ENCODE data around the gene ZNF276. TPM values are rescaled to one million over a fixed set of nuclear protein-coding genes. Genes with fewer than 3 reads are reported as not detected.

Gene ZNF276
- total RNA-seq, 1 donor from 2014 or later, result 22.5 TPM

DNA sequence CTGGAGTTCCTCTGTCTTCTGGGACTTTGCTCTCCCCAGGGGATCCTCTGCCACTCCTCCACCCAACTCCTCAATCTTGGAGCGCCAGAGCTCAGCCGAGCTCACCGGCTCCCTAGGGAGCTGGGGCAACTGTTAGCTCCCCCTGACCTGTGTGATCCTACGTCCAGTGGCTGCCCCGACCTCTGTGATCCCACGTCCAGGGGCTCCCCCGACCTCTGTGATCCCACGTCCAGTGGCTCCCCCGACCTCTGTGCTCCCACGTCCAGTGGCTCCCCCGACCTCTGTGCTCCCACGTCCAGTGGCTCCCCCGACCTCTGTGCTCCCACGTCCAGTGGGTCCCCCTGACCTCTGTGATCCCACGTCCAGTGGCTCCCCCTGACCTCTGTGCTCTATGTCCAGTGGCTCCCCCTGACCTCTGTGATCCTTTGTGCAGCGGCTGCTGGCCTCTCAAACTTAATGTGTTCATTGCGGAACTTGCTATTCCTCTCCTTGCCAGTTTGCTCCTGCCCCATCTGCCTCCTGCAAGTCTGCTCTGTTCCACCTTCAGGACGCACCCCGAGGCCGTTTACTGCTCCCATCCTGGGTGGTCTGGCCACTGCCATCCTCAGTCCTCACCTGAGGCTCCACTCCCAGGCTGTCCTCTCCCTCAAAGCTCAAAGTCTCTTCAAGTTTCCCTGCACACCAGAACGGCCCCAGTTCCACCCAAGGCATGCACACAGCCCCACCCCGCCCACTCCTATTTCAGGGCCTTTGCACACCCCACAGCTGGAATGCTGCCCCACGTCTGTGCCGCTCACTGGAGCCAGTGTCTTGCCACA, 3.4 kb upstream of the ZNF276 start:
- Mint-ChIP-seq H3K4me3 (ENCODE audit: low read depth) (no peak overlapping the region), H3K27me3 (peaks cover 7% of the 10 kb centered on the region), H3K4me1 (ENCODE audit: low read depth) (peaks cover 13% of the 10 kb centered on the region), H3K27ac (no peak overlapping the region), H3K36me3 (ENCODE audit: insufficient read depth) (peaks cover 6% of the 10 kb centered on the region), H3K9me3 (ENCODE audit: low read depth) (no peaks in the 10 kb centered on the region)
- DNase-seq (ENCODE audit: low spot score, unreplicated experiment), result no peak
- TF ChIP-seq, protein P1, sequence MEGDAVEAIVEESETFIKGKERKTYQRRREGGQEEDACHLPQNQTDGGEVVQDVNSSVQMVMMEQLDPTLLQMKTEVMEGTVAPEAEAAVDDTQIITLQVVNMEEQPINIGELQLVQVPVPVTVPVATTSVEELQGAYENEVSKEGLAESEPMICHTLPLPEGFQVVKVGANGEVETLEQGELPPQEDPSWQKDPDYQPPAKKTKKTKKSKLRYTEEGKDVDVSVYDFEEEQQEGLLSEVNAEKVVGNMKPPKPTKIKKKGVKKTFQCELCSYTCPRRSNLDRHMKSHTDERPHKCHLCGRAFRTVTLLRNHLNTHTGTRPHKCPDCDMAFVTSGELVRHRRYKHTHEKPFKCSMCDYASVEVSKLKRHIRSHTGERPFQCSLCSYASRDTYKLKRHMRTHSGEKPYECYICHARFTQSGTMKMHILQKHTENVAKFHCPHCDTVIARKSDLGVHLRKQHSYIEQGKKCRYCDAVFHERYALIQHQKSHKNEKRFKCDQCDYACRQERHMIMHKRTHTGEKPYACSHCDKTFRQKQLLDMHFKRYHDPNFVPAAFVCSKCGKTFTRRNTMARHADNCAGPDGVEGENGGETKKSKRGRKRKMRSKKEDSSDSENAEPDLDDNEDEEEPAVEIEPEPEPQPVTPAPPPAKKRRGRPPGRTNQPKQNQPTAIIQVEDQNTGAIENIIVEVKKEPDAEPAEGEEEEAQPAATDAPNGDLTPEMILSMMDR (IDR thresholded peaks at IDR 0.05; ENCODE audit: unreplicated experiment), result no peak

DNA sequence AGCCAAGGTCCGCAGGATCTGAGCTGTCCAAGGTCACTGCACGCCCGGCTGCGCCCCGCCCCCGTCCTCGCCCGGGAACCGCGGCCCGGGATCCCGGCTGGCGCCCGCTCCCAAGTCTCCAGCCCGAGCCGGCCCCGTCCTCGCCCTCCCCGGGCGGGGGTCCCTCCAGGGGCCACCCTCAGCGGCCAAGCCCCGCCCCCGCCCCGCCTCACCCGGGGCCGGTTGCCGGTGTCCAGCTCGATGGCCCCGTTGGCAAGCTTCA, 855 bp upstream of the ZNF276 start:
- Mint-ChIP-seq H3K36me3 (ENCODE audit: insufficient read depth) (peaks cover 8% of the 10 kb centered on the region), H3K4me3 (ENCODE audit: low read depth) (peak overlapping the region; percentile 80), H3K9me3 (ENCODE audit: low read depth) (no peaks in the 10 kb centered on the region), H3K27me3 (peaks cover 9% of the 10 kb centered on the region), H3K27ac (peak overlapping the region; percentile 88), H3K4me1 (ENCODE audit: low read depth) (peaks cover 14% of the 10 kb centered on the region)
- peak; percentile 64 for DNase-seq (ENCODE audit: low spot score, unreplicated experiment)
- TF ChIP-seq, protein P1 (IDR thresholded peaks at IDR 0.05; ENCODE audit: unreplicated experiment), result no peak

DNA sequence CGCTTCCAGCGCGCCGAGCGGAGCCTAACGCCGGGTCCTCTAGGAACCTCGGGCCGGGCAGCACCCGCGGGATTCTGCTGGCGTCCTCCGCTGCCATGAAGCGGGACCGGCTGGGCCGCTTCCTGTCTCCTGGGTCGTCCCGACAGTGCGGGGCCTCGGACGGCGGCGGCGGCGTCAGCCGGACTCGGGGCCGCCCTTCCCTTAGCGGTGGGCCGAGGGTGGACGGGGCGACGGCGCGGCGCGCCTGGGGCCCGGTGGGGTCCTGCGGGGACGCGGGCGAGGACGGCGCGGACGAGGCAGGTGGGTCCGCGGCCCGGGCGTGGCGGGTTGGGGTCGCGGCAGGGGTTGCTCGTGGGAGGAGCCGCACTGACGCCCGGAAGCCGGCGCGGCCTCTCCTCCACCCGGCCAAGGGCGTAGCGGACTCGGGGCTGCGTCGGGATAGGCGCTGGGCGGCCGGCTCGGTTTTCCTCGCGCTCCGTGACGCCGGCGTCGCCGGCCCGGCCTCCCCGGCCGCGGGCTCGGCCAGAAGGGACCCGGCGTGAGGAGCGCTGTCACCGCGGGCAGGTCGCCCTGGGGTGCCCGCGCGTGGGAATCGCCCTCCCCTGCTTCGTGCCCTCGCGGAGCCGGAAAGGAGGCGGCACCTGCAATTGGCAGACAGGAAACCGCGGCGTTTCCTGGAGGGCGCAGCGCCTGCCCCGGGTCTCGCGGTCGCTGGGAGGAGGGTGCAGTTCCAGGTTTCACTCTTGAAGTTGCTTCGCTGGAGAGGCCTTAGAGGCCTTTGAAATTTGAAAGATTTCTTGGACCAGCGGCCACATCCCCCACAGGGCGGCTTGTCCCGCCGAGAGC, 432 bp downstream of the ZNF276 start:
- H3K27ac Mint-ChIP-seq, result no peak overlapping the region

DNA sequence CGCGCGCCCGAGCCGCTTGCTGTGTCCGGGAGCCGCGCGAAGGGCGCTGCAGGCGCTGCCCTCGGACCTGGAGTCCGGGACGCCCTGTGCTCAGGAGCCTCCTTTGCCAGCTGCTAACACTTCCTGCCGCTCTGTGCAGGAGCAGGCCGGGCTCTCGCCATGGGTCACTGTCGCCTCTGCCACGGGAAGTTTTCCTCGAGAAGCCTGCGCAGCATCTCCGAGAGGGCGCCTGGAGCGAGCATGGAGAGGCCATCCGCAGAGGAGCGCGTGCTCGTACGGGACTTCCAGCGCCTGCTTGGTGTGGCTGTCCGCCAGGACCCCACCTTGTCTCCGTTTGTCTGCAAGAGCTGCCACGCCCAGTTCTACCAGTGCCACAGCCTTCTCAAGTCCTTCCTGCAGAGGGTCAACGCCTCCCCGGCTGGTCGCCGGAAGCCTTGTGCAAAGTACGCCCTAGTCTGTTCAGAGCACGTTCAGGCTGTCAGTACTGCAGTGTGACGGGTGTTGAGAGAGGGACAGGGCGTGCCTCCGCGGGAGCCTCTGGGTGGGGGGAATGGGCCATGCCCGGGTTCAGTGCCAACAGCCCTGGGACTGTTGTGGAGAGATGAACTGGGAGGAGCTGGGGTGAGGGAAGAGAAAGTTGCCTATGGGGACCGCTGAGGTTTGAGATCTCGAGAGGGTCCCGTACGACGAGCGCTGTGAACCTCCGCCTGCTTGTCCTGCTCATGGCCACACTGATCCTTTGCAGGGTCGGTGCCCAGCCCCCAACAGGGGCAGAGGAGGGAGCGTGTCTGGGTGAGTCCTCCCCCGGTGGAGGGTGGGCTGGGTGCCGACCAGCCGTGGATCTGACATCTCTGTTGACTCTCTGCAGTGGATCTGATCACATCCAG, 1.3 kb downstream of the ZNF276 start:
- DNase-seq (ENCODE audit: low spot score, unreplicated experiment), result no peak
- Mint-ChIP-seq H3K4me1 (ENCODE audit: low read depth) (peaks cover 14% of the 10 kb centered on the region), H3K27ac (peak overlapping the region; percentile 57), H3K36me3 (ENCODE audit: insufficient read depth) (peaks cover 11% of the 10 kb centered on the region), H3K27me3 (peaks cover 9% of the 10 kb centered on the region), H3K4me3 (ENCODE audit: low read depth) (peak overlapping the region; percentile 66), H3K9me3 (ENCODE audit: low read depth) (no peaks in the 10 kb centered on the region)
- TF ChIP-seq, protein P1 (IDR thresholded peaks at IDR 0.05; ENCODE audit: unreplicated experiment), result no peak

More for the DNA sequence above, 432 bp downstream of the ZNF276 start:
- peaks cover 9% of the 10 kb centered on the region for H3K27me3 Mint-ChIP-seq
- H3K4me1 Mint-ChIP-seq (ENCODE audit: low read depth), result peaks cover 14% of the 10 kb centered on the region
- peak overlapping the region; percentile 66 for H3K4me3 Mint-ChIP-seq (ENCODE audit: low read depth)
- DNase-seq (ENCODE audit: low spot score, unreplicated experiment), result no peak
- peaks cover 8% of the 10 kb centered on the region for H3K36me3 Mint-ChIP-seq (ENCODE audit: insufficient read depth)
- no peaks in the 10 kb centered on the region for H3K9me3 Mint-ChIP-seq (ENCODE audit: low read depth)
- TF ChIP-seq, protein P1 (IDR thresholded peaks at IDR 0.05; ENCODE audit: unreplicated experiment), result no peak

Measured in progenitor cell of endocrine pancreas (in vitro differentiated cells).